ENCODE measurements around the gene ATP2B3. TPM values are rescaled to one million over a fixed set of nuclear protein-coding genes. Genes with fewer than 3 reads are reported as not detected.

ATP2B3 gene
- total and polyA plus RNA-seq, 9 of the 15 experiments (the other 6 are each of a cell fraction or from before 2014, with no cell fraction given) = 0.04 TPM; not detected in 8

DNA sequence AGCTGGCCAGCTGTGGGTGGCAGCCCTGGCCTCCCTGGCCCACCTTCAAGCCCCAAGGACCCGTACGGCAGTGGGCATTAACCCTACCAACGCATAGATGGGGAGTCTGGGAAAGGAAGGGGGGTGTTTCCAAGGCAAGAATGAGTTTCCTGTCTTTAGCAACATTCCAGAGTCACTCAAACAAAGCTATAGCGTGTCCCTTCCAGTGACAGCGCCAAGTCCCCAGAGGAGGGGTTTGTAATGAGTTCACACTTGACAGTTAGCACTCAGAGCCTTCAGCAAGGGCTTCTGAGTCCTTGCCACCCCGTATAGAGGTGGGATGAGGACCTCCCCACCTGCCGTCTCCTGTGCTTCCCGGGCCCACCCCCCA lies 20.9 kb upstream of the ATP2B3 start (continued):
- TF ChIP-seq NCOA6 (IDR thresholded peaks at IDR 0.05) (no peak), MECOM (CRISPR knock-in tag; IDR thresholded peaks at IDR 0.05) (no peak), NFYB (IDR thresholded peaks at IDR 0.05; ENCODE audit: extremely low read depth, insufficient read length) (no peak), POLR2A (conservative IDR thresholded peaks at IDR 0.05) (no peak), SP1 (CRISPR knock-in tag; IDR thresholded peaks at IDR 0.05) (no peak)

DNA sequence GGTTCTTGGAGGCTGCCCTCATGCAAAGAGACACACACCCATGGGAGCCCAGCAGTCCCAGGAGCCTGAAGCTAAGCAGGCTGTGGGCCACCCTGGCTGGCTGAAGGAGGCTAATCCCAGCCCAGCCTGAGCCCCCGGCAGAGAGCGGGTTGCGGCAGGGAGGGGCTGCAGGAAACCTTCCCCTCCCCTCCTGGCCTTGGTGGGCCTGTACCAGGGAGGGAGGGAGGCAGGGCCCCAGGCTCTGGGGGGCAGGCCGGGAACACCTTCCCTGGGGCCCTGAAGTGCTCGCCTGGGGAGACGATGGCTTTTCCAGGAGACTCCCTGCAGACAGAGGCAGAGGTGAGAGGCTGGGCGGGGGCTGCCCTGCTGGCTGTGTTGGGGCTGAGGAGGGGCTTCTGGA lies 19.0 kb upstream of the ATP2B3 start:
- ChIA-PET POLR2A (no interaction called here), CTCF (ENCODE audit: low intra/inter-chr PET ratio) (no interaction called here)
- 0 out of 4 replicates have a peak overlapping the region, but pooled peaks of 1 of the 2 experiments have one; percentile 17 for H3K9ac ChIP-seq (ENCODE audit: insufficient read depth in 1 of 2, low read depth in 2 of 2, low read length in 2 of 2)
- FAIRE-seq (no peak), ATAC-seq (no peak), DNase-seq (ENCODE audit: extremely low read depth in 1 of 4, low spot score in 3 of 4) (no peak)
- 13% methylated on average over 4 of the region's 7 CpGs for WGBS (ENCODE audit: insufficient coverage, low coverage, missing lambda C conversion rate)
- H3K4me1 ChIP-seq (replicated peaks in 1 of 2; ENCODE audit: control insufficient read depth in 2 of 2, insufficient read depth in 2 of 2, low read length in 2 of 2) = peaks cover 0 to 29% of the 10 kb centered on the region in 2 experiments; a peak in 2 of 5 replicates
- no peaks in the 10 kb centered on the region for H3K9me3 ChIP-seq (replicated peaks; ENCODE audit: control insufficient read depth, insufficient read depth, low read depth, low read length)
- no peak for TF ChIP-seq GTF2A2 (tag; IDR thresholded peaks at IDR 0.05)
- no peak for TF ChIP-seq NELFE (IDR thresholded peaks at IDR 0.05; ENCODE audit: insufficient read depth, insufficient read length)
- TF ChIP-seq TCF7L2 (IDR thresholded peaks at IDR 0.05; ENCODE audit: low read depth, low read length) = no peak
- TF ChIP-seq, protein P1, sequence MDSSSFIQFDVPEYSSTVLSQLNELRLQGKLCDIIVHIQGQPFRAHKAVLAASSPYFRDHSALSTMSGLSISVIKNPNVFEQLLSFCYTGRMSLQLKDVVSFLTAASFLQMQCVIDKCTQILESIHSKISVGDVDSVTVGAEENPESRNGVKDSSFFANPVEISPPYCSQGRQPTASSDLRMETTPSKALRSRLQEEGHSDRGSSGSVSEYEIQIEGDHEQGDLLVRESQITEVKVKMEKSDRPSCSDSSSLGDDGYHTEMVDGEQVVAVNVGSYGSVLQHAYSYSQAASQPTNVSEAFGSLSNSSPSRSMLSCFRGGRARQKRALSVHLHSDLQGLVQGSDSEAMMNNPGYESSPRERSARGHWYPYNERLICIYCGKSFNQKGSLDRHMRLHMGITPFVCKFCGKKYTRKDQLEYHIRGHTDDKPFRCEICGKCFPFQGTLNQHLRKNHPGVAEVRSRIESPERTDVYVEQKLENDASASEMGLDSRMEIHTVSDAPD (CRISPR knock-in tag; IDR thresholded peaks at IDR 0.05) = no peak
- no peak overlapping the region for H3K4me2 ChIP-seq (ENCODE audit: insufficient read depth, low read length)
- H3K36me3 ChIP-seq (ENCODE audit: control insufficient read depth, insufficient read depth, low read length) = no peaks in the 10 kb centered on the region
- no peaks in the 10 kb centered on the region for H3K79me2 ChIP-seq (ENCODE audit: control insufficient read depth, insufficient read depth, low read length)
- H3K9me1 ChIP-seq (ENCODE audit: control insufficient read depth, insufficient read depth, low read length) = no peaks in the 10 kb centered on the region
- in situ Hi-C loops (cut with MboI) (loop anchor here (5.0 kb wide), 1 partner anchor 319 kb away; no protein-coding TSS in a partner anchor), intact Hi-C loops (cut with micrococcal nuclease) (no loop called here)
- no peak overlapping the region for H3K27ac ChIP-seq (ENCODE audit: extremely low read depth, low read depth, low read length)
- H3K27me3 ChIP-seq (ENCODE audit: control insufficient read depth in 2 of 2, insufficient read depth in 2 of 2, low read length in 2 of 2) = peaks cover 2 to 46% of the 10 kb centered on the region in 2 experiments; a peak in 4 of 5 replicates
- no TSS peak for BruUV-seq (replicated peaks)
- H4K20me1 ChIP-seq (replicated peaks; ENCODE audit: control insufficient read depth, insufficient read depth, low read length) = no peaks in the 10 kb centered on the region
- H2AFZ ChIP-seq (ENCODE audit: low read depth, low read length) = no peak overlapping the region
- H3K4me3 ChIP-seq = no peak overlapping the region

All from K562 (cell line).